GM23338 (cell line): ENCODE results near the gene PLEKHD1. TPM values are rescaled to one million over a fixed set of nuclear protein-coding genes. Genes with fewer than 3 reads are reported as not detected.

ENCODE experiments used
- ATAC-seq: fragments of 200-7000 bp; cut with Tn5 transposase; 3 replicates; pipeline ENCODE4 v1.9.1; 2020
- DNase-seq: peaks from one replicate; pipeline ENCODE4 v3.0.0-alpha.2; 2015; ENCODE audit warnings: low spot score
- H2AFZ ChIP-seq: fragments of 200-600 bp; sonication (generic); 2 replicates; pipeline ENCODE4 v1.8.0; 2016; ENCODE audit warnings: antibody characterized with exemption, mild to moderate bottlenecking, moderate library complexity
- H3F3A ChIP-seq: fragments of 200-600 bp; sonication (generic); replicated peaks from 2 replicates; pipeline ENCODE4 v1.8.0; 2017; ENCODE audit warnings: antibody characterized with exemption, mixed run types, low read depth
- H3K27ac ChIP-seq: fragments of 200-600 bp; sonication (generic); 2 replicates; pipeline ENCODE4 v1.6.1; 2016; ENCODE audit warnings: low read depth
- H3K27me3 ChIP-seq: fragments of 200-600 bp; sonication (generic); 2 replicates; pipeline ENCODE4 v1.8.0; 2016; ENCODE audit warnings: mild to moderate bottlenecking, mixed run types, moderate library complexity; ENCODE audit not compliant: insufficient read depth
- H3K36me3 ChIP-seq: fragments of 200-600 bp; sonication (generic); 2 replicates; pipeline ENCODE4 v1.8.0; 2016; ENCODE audit warnings: mild to moderate bottlenecking; ENCODE audit not compliant: insufficient read depth
- H3K4me1 ChIP-seq: fragments of 200-600 bp; sonication (generic); 2 replicates; pipeline ENCODE4 v1.8.0; 2016; ENCODE audit warnings: mild to moderate bottlenecking, moderate library complexity; ENCODE audit not compliant: insufficient read depth
- H3K4me2 ChIP-seq: fragments of 200-600 bp; sonication (generic); 2 replicates; pipeline ENCODE4 v1.7.1; 2017; ENCODE audit warnings: mixed run types
- H3K4me3 ChIP-seq: fragments of 200-600 bp; sonication (generic); 2 replicates; pipeline ENCODE4 v1.6.1; 2016; ENCODE audit warnings: mixed run types
- H3K79me2 ChIP-seq: fragments of 200-600 bp; sonication (generic); replicated peaks from 2 replicates; pipeline ENCODE4 v1.8.0; 2017; ENCODE audit warnings: mild to moderate bottlenecking; ENCODE audit not compliant: insufficient read depth
- H3K9me2 ChIP-seq: fragments of 200-600 bp; sonication (generic); 2 replicates; pipeline ENCODE4 v1.8.0; 2017; ENCODE audit not compliant: insufficient read depth
- H4K20me1 ChIP-seq: fragments of 200-600 bp; sonication (generic); replicated peaks from 2 replicates; pipeline ENCODE4 v1.8.0; 2017; ENCODE audit warnings: mild to moderate bottlenecking; ENCODE audit not compliant: insufficient read depth
- H3K27ac Mint-ChIP-seq: 2 replicates; pipeline ENCODE4 v1.8.0; 2020; ENCODE audit warnings: inconsistent platforms, mild to moderate bottlenecking, moderate library complexity, mixed read lengths
- H3K27me3 Mint-ChIP-seq: 3 replicates; pipeline ENCODE4 v1.8.0; 2022; ENCODE audit warnings: low read depth, mild to moderate bottlenecking, moderate library complexity, mixed read lengths, inconsistent platforms; ENCODE audit not compliant: insufficient read depth, poor library complexity
- H3K36me3 Mint-ChIP-seq: 3 replicates; pipeline ENCODE4 v1.8.0; 2021; ENCODE audit warnings: low read depth, mild to moderate bottlenecking, inconsistent platforms, moderate library complexity, mixed read lengths
- H3K4me1 Mint-ChIP-seq: 3 replicates; pipeline ENCODE4 v1.8.0; 2020; ENCODE audit warnings: mild to moderate bottlenecking, inconsistent platforms, mixed read lengths
- H3K4me3 Mint-ChIP-seq: 3 replicates; pipeline ENCODE4 v1.8.0; 2021; ENCODE audit warnings: moderate library complexity, mild to moderate bottlenecking, inconsistent platforms, mixed read lengths
- H3K9me3 Mint-ChIP-seq: 3 replicates; pipeline ENCODE4 v1.8.0; 2020; ENCODE audit warnings: moderate library complexity, mild to moderate bottlenecking, inconsistent platforms, mixed read lengths
- CREB1 ChIP-seq: fragments of 250-450 bp; sonication (Bioruptor Pico); IDR thresholded peaks from 2 replicates; pipeline ENCODE4 v1.5.0; 2020; ENCODE audit warnings: low read depth, mild to moderate bottlenecking, moderate library complexity
- CTCF ChIP-seq, 2 experiments: fragments of 200-600 bp in 1 of 2; sonication (generic) in 1 of 2; conservative IDR thresholded peaks; 2 replicates each; pipeline versions ENCODE4 v1.5.1 to v1.6.1; 2016 to 2017; ENCODE audit warnings: antibody characterized with exemption in 2 of 2, low read depth in 2 of 2, mild to moderate bottlenecking in 2 of 2, moderate library complexity in 1 of 2
- ETS1 ChIP-seq: IDR thresholded peaks from 2 replicates; pipeline ENCODE4 v1.6.1; 2016; ENCODE audit warnings: antibody characterized with exemption
- EZH2 ChIP-seq: fragments of 200-600 bp; sonication (generic); IDR thresholded peaks from one replicate; pipeline ENCODE4 v1.8.0; 2017; ENCODE audit warnings: antibody characterized with exemption, mild to moderate bottlenecking, low read depth; ENCODE audit not compliant: unreplicated experiment
- JUNB ChIP-seq: IDR thresholded peaks from one replicate; pipeline ENCODE4 v1.6.1; 2016; ENCODE audit warnings: antibody characterized with exemption; ENCODE audit not compliant: unreplicated experiment
- NANOG ChIP-seq: IDR thresholded peaks from 2 replicates; pipeline ENCODE4 v1.6.1; 2016; ENCODE audit warnings: antibody characterized with exemption, borderline replicate concordance
- REST ChIP-seq: IDR thresholded peaks from one replicate; pipeline ENCODE4 v1.6.1; 2018; ENCODE audit warnings: antibody characterized with exemption; ENCODE audit not compliant: unreplicated experiment
- ZNF331 ChIP-seq: fragments of 250-450 bp; sonication (Bioruptor Pico); IDR thresholded peaks from 2 replicates; pipeline ENCODE4 v1.5.0; 2020; ENCODE audit warnings: low read depth, mild to moderate bottlenecking, moderate library complexity
- ZNF462 ChIP-seq: fragments of 250-450 bp; sonication (Bioruptor Pico); IDR thresholded peaks from 2 replicates; pipeline ENCODE4 v1.5.0; 2020; ENCODE audit warnings: mild to moderate bottlenecking, moderate library complexity
- polyA plus RNA-seq: library from polyadenylated mRNA; unstranded; fragments of >200 nt; fragmentation: Nextera tagmentation; extraction: Ambion mirVana; gene quantifications from 2 replicates; pipeline ENCODE4 v1.2.1, GENCODE V29; 2016
- total RNA-seq: library from RNA; depleted of rRNA; stranded (reverse); fragments of >200 nt; shearing (Covaris generic); gene quantifications from 2 replicates; pipeline ENCODE4 v1.2.3, GENCODE V29; 2014

Gene PLEKHD1
- total and polyA plus RNA-seq, 2 experiments from 2014 or later: 0.19 to 0.28 TPM

GRCh38 chr14:69464829-69465228, 19.7 kb upstream of the PLEKHD1 start (continued):
- TF ChIP-seq REST (no peak), ETS1 (no peak), NANOG (no peak), EZH2 (no peak), ZNF331 (CRISPR knock-in tag) (no peak), JUNB (no peak), CTCF (conservative IDR thresholded peaks at IDR 0.05; ENCODE audit: low read depth in 2 of 2) (no peak), CREB1 (CRISPR knock-in tag) (no peak)

GRCh38 chr14:69468949-69469348, 15.6 kb upstream of the PLEKHD1 start:
- H3K4me3 Mint-ChIP-seq: no peak overlapping the region
- H3K36me3 ChIP-seq: no peaks in the 10 kb centered on the region
- H3K27ac Mint-ChIP-seq: no peak overlapping the region
- H3K27ac ChIP-seq: no peak overlapping the region
- no peak overlapping the region for H3K4me3 ChIP-seq
- H3K27me3 Mint-ChIP-seq: peaks cover 2% of the 10 kb centered on the region
- H3K4me1 Mint-ChIP-seq: no peaks in the 10 kb centered on the region
- DNase-seq: no peak
- H2AFZ ChIP-seq: no peak overlapping the region
- H3K9me2 ChIP-seq: no peaks in the 10 kb centered on the region
- no peak for ATAC-seq
- no peaks in the 10 kb centered on the region for H3F3A ChIP-seq
- H3K4me2 ChIP-seq: no peak overlapping the region
- H3K9me3 Mint-ChIP-seq: no peaks in the 10 kb centered on the region; the same call in 2 of the 3 replicates
- H3K36me3 Mint-ChIP-seq: no peaks in the 10 kb centered on the region
- no peaks in the 10 kb centered on the region for H3K4me1 ChIP-seq
- H4K20me1 ChIP-seq: no peaks in the 10 kb centered on the region
- no peaks in the 10 kb centered on the region for H3K79me2 ChIP-seq
- H3K27me3 ChIP-seq: no peaks in the 10 kb centered on the region
- TF ChIP-seq ZNF462 (CRISPR knock-in tag) (no peak), ZNF331 (CRISPR knock-in tag) (no peak), NANOG (no peak), CREB1 (CRISPR knock-in tag) (no peak)
